Effector memory CD8-positive, alpha-beta T cell (primary cell): ENCODE measurements around the gene DIP2C.
"Not testable (repeated sequence)": the region's sequence is repeated elsewhere in the genome, so short reads cannot be mapped to it uniquely, and the experiment has no call there.

ENCODE experiments used
- ATAC-seq: fragments of 150-1000 bp; cut with Tn5 transposase; replicated peaks from 2 replicates; pipeline ENCODE4 v1.10.0; 2021; ENCODE audit warnings: mild to moderate bottlenecking, moderate library complexity
- DNase-seq, 3 experiments: peaks; one replicate each; pipeline ENCODE4 v3.0.0; 2021
- H3K27ac Mint-ChIP-seq, 2 donors: one replicate each; pipeline ENCODE4 v1.8.0; 2022; ENCODE audit warnings: mild to moderate bottlenecking in 2 of 2, mixed read lengths in 2 of 2, moderate library complexity in 2 of 2
- H3K27me3 Mint-ChIP-seq, 2 donors: one replicate each; pipeline ENCODE4 v1.8.0; 2022; ENCODE audit warnings: mixed read lengths in 2 of 2
- H3K36me3 Mint-ChIP-seq: one replicate; pipeline ENCODE4 v1.8.0; 2022; ENCODE audit warnings: mild to moderate bottlenecking, moderate library complexity, mixed read lengths; ENCODE audit not compliant: insufficient read depth
- H3K4me1 Mint-ChIP-seq, 2 donors: one replicate each; pipeline ENCODE4 v1.8.0; 2022; ENCODE audit warnings: low read depth in 2 of 2, mixed read lengths in 2 of 2
- H3K4me3 Mint-ChIP-seq, 2 donors: one replicate each; pipeline ENCODE4 v1.8.0; 2022; ENCODE audit warnings: mild to moderate bottlenecking in 2 of 2, mixed read lengths in 2 of 2, moderate library complexity in 2 of 2
- H3K9me3 Mint-ChIP-seq, 2 donors: one replicate each; pipeline ENCODE4 v1.8.0; 2022; ENCODE audit warnings: mixed read lengths in 2 of 2

The DIP2C gene

DNA sequence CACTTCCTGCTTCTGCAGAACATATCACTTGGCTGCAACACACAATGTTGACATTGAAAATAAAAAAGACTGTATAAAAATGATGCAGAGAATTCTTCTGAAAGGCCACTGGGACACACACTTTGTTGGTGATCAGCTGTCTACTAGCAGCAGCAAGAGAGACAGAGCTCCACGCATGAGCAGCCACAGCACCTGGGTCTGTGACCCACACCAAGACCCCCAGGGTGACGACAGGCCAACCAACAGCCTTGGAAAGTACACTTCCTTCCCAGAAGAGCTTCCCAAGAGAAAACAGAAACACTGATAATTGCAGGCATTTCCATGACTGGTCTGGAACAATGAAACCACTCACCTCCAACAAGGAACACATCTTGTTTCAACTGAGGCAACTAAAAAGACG is 239.0 kb downstream of the DIP2C start:
- no peaks in the 10 kb centered on the region for H3K9me3 Mint-ChIP-seq
- H3K4me3 Mint-ChIP-seq: peak overlapping the region; percentile 67 to 70
- peaks cover 28 to 38% of the 10 kb centered on the region in 2 donors for H3K4me1 Mint-ChIP-seq
- DNase-seq: no peak
- no peaks in the 10 kb centered on the region for H3K27me3 Mint-ChIP-seq
- H3K27ac Mint-ChIP-seq: peak overlapping the region; percentile 39 to 64
- no peak for ATAC-seq
- H3K36me3 Mint-ChIP-seq: no peaks in the 10 kb centered on the region

DNA sequence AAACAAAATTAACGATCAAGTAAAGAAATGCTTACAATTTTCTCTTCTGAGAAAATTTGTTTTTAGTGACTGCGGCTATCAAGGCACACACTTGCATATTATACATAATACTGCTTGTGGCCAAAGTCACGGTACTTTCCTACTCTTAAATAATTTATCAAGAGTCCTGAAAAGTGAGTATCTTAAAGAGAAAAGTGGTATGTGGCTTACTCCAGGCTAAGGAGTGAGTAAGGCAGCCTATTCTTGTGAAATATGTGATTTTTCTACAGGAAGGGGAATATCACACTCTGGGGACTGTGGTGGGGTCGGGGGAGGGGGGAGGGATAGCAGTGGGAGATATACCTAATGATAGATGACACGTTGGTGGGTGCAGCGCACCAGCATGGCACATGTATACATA is 240.1 kb downstream of the DIP2C start:
- peak overlapping the region; percentile 66 to 79 for H3K27ac Mint-ChIP-seq
- not testable (repeated sequence) for H3K36me3 Mint-ChIP-seq, H3K27me3 Mint-ChIP-seq, DNase-seq, ATAC-seq, H3K9me3 Mint-ChIP-seq, H3K4me3 Mint-ChIP-seq
- H3K4me1 Mint-ChIP-seq: peaks cover 28 to 37% of the 10 kb centered on the region in 2 donors

DNA sequence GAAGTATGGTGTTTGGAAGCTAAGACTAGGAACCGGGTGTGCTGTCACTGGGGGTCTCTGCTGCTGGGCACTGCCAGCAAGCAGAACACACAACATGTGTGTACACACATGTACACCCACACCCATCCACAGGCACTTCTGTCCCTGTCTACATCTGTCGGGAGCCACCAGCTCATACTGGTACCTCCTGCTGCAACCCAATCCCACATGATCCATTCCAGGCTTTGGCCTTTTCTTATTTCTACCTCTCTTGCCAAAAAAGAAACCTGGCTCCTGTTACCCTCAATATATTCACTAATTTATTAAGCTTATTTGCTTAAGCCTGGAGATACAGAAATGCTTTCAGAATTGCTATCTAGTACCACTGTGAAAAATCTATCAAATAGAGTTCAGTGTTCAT is 246.0 kb downstream of the DIP2C start:
- Mint-ChIP-seq H3K9me3 (no peaks in the 10 kb centered on the region), H3K36me3 (peaks cover 4% of the 10 kb centered on the region), H3K27ac (no peak overlapping the region), H3K4me1 (peaks cover 4 to 5% of the 10 kb centered on the region in 2 donors), H3K27me3 (peaks cover 0 to 9% of the 10 kb centered on the region in 2 donors), H3K4me3 (no peak overlapping the region)
- no peak for ATAC-seq
- DNase-seq: no peak

DNA sequence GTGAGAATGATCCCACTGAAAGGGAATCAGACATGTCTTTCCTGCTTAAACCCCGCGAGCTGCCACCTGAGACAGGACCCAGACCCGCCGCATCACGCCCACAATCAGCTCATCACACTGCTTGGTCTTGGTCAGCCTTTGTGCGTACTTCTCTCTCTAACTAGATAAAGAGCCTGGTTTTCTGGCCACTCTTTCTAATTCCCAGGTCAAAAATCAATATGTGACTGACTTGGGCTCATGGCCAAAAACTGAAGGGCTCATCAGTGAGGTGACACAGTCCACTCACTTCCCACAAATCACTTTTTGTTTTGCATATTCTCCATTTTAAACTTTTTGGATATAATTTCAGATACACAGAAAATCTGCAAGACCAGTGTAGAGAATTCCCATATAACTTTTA is 247.3 kb downstream of the DIP2C start:
- no peak overlapping the region for H3K27ac Mint-ChIP-seq
- H3K4me3 Mint-ChIP-seq: no peak overlapping the region
- H3K36me3 Mint-ChIP-seq: peaks cover 4% of the 10 kb centered on the region
- ATAC-seq: no peak
- DNase-seq: no peak
- H3K4me1 Mint-ChIP-seq: peaks cover 7 to 11% of the 10 kb centered on the region in 2 donors
- H3K27me3 Mint-ChIP-seq: peaks cover 0 to 9% of the 10 kb centered on the region in 2 donors
- peaks cover 0 to 4% of the 10 kb centered on the region in 2 donors for H3K9me3 Mint-ChIP-seq

DNA sequence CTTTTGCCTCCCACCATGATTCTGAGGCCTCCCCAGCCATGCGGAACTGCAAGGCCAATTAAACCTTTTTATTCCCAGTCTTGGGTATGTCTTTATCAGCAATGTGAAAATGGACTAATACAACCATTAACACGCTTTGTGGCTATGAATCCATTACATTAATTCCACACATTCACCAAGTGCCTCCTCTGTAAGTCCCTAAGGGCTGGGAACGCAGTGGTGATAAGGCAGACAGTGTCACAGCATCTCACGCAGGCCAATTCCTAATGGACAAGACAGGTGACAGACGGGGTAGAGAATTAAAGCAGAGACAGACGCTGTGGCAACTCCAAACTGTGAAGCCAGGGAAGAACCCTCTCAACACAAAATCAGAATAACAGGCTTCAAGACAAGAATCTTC is 247.8 kb downstream of the DIP2C start:
- Mint-ChIP-seq H3K4me3 (no peak overlapping the region), H3K27ac (no peak overlapping the region), H3K27me3 (peaks cover 0 to 9% of the 10 kb centered on the region in 2 donors)

DNA sequence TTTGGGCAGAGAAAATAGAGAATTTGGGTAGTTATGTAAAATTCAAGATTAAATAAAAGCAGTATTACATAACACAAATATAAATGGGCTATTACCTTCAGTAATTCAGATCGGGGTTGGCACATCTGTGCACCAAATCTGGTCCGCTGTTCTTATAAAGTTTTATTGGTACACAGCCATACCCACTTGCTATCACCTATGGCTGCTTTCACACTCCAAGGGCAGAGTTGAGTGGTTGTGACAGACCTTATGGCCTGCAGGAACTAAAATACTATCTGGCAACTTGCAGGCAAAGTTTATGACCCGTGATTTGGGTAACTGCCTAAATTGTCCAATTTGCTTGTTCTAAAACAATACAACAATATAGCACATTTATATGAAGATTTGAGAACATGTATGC is 249.3 kb downstream of the DIP2C start:
- Mint-ChIP-seq H3K4me1 (peaks cover 14 to 15% of the 10 kb centered on the region in 2 donors), H3K27me3 (peaks cover 0 to 9% of the 10 kb centered on the region in 2 donors), H3K9me3 (peaks cover 0 to 6% of the 10 kb centered on the region in 2 donors), H3K36me3 (peaks cover 4% of the 10 kb centered on the region), H3K27ac (no peak overlapping the region), H3K4me3 (no peak overlapping the region)
- ATAC-seq: no peak
- no peak for DNase-seq

More for the DNA sequence above, 247.8 kb downstream of the DIP2C start:
- Mint-ChIP-seq H3K36me3 (peaks cover 4% of the 10 kb centered on the region), H3K4me1 (peaks cover 11 to 14% of the 10 kb centered on the region in 2 donors), H3K9me3 (peaks cover 0 to 6% of the 10 kb centered on the region in 2 donors)
- DNase-seq (no peak), ATAC-seq (no peak)

DNA sequence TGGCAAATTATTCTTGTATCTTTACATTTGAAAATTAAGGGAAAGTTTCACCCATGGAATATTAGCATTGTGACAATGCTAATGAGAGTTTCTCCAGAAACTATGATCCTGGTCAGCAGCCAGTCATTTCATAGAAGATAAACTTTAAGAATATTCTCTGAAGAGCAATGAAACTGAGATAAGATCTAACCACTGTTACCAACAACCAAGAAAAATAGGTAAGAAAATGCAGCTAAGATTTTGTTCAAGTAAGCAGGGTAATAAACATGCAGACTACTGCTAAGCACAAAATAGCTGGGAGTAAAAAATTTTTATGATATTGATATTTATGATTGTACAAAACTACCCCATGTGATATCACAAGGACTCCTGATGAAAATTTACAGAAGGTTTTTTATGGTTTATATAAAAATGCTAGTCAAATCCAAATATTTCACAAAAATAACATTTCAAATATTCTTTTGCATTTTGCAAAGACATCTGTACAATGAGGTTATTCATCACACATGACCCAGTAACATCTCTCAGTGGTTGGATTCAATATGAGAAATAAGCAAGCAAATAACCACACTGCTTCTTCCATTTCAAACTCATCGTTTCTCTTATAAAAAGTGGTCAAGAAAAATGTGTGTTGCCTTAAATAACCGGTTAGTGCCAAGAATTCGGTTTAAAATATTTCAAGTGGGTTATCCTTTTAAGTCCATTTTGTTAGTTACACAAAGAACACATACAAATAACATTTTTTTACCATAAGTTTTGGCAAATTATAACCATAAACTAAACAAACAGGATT is 251.6 kb downstream of the DIP2C start:
- Mint-ChIP-seq H3K9me3 (peaks cover 0 to 6% of the 10 kb centered on the region in 2 donors), H3K4me3 (peak overlapping the region; percentile 61 to 78), H3K27ac (peak overlapping the region; percentile 81 to 87), H3K36me3 (peaks cover 4% of the 10 kb centered on the region), H3K4me1 (peaks cover 24% of the 10 kb centered on the region in 2 donors), H3K27me3 (no peaks in the 10 kb centered on the region)
- DNase-seq (no peak), ATAC-seq (peak; percentile 75)

DNA sequence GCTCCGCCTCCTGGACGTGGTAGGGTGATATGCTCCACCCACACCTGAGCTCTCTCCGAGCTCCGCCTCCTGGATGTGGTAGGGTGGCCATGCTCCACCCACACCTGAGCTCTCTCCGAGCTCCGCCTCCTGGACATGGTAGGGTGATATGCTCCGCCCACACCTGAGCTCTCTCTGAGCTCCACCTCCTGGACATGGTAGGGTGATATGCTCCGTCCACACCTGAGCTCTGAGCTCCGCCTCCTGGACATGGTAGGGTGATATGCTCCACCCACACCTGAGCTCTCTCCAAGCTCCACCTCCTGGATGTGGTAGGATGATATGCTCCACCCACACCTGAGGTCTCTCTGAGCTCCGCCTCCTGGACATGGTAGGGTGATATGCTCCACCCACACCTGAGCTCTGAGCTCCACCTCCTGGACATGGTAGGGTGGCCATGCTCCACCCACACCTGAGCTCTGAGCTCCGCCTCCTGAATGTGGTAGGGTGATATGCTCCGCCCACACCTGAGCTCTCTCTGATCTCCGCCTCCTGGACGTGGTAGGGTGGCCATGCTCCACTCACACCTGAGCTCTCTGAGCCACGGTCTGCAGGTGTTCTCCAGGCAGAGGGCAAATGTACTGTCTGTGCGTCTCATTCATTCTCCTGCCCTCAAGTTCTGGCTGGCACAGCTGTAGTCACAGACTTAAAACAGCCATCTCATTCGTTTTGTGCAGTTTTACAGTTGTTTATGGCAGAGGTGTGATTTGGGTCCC is 252.4 kb downstream of the DIP2C start:
- Mint-ChIP-seq H3K27ac (peak overlapping the region; percentile 81 to 87), H3K4me3 (peak overlapping the region; percentile 61 to 78), H3K27me3 (no peaks in the 10 kb centered on the region), H3K4me1 (peaks cover 24% of the 10 kb centered on the region in 2 donors), H3K36me3 (peaks cover 4% of the 10 kb centered on the region), H3K9me3 (peaks cover 0 to 6% of the 10 kb centered on the region in 2 donors)
- DNase-seq (no peak), ATAC-seq (peak; percentile 82)

DNA sequence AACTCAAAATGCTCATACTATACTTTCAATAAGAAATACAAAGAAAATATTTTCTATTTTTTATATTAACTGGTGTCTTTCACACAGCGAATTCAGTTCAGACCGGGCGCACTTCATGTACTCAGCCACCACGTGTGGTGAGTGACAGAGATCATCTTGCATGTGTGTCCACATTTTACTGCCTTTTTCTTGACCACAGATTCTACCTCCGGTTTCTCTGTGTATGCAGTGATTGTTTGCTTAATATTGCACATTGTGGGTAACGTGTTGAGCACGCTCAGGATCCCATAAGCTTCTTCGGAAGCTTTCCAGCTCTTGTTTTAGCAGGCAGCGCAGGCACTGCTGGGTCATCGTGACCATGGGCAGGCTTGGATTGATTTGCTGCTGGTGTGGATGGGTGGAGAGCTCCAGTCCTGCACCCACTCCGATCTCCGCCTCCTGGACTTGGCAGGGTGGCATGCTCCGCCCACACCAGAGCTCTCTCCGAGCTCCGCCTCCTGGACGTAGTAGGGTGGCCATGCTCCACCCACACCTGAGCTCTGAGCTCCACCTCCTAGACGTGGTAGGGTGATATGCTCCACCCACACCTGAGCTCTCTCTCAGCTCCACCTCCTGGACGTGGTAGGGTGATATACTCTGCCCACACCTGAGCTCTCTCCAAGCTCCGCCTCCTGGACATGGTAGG is 253.3 kb downstream of the DIP2C start:
- Mint-ChIP-seq H3K9me3 (peaks cover 0 to 6% of the 10 kb centered on the region in 2 donors), H3K27me3 (no peaks in the 10 kb centered on the region), H3K4me1 (peaks cover 24% of the 10 kb centered on the region in 2 donors), H3K27ac (no peak overlapping the region), H3K4me3 (no peak overlapping the region), H3K36me3 (peaks cover 4% of the 10 kb centered on the region)
- DNase-seq (no peak), ATAC-seq (no peak)

DNA sequence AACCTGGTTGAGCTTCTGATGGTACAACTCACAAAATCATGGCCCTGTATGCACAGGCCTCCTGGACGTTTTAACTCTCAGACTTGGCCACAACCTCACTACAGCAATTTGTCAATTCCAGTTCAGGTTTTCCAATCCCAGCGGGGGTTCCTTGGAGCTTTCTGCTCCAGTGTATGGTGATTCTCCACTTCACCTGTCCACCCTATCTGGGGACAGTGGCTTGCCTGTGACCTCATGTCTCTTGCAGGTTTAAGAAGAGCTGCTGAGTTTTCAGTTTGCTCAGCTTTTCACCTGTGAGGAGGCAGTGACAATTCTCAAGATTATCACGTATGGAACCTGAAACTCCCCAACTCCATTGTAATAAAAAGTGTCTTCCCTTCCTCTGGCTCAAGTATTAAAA is 254.1 kb downstream of the DIP2C start:
- Mint-ChIP-seq H3K27ac (peak overlapping the region in 1 of 2 donors; percentile 70), H3K4me1 (peaks cover 24% of the 10 kb centered on the region in 2 donors), H3K9me3 (peaks cover 0 to 6% of the 10 kb centered on the region in 2 donors), H3K27me3 (no peaks in the 10 kb centered on the region), H3K36me3 (peaks cover 4% of the 10 kb centered on the region), H3K4me3 (no peak overlapping the region)
- ATAC-seq (no peak), DNase-seq (no peak)

DNA sequence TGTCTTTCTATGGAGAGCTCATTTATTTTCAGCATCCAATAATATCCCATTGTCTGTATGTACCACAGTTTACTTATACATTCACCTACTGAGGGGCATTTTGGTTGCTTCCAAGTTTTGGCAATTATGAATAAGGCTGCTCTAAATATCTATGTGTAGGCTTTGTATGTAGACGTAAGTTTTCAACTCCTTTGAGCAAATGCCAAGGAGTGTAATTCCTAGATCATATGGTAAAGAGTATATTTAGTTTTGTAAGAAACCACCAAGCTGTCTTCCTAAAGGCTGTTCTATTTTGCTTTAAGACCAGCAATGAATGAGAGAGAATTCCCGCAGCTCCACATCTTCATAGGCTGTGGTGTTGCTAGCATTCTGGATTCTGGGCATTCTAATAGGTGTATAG is 259.8 kb downstream of the DIP2C start:
- peaks cover 11 to 12% of the 10 kb centered on the region in 2 donors for H3K4me1 Mint-ChIP-seq
- H3K9me3 Mint-ChIP-seq: no peaks in the 10 kb centered on the region
- H3K27ac Mint-ChIP-seq: peak overlapping the region in 1 of 2 donors; percentile 69
- no peak overlapping the region for H3K4me3 Mint-ChIP-seq
- no peaks in the 10 kb centered on the region for H3K27me3 Mint-ChIP-seq
- no peak for DNase-seq
- no peak for ATAC-seq
- H3K36me3 Mint-ChIP-seq: no peaks in the 10 kb centered on the region

DNA sequence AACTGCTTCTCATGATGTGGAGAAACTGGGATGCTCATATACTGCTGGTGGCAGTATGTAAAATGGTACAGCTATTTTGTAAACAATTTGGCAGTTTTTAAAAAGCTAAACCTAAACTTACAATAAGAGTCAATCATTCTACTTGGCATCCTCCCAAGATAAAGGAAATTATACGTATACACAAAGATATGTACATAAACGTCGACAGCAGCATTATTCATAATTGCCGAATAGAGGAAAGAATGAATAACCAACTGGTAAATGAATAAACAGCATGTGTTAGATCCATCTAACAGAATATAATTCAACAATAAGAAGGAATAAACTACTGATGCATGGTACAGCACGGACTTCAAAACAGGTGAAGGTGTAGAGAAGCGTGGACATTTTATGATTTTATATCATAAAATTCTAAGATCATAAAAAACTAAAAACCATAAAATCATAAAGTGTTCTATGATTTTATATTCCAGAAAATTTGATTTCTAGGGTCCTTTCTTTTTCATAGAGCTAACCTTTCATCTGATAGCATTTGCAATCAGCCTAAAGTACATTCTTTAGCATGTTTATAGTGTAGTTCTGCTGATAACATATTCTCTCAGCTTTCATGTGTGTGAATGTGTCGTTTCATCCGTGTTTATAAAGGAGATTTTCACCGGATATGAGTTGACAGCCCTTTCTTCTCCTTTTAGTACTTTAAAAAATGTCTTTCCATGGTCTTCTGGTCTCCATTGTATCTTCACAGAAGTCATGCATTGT is 261.5 kb downstream of the DIP2C start:
- Mint-ChIP-seq H3K4me1 (peaks cover 8% of the 10 kb centered on the region in 2 donors), H3K4me3 (no peak overlapping the region), H3K27ac (no peak overlapping the region), H3K36me3 (no peaks in the 10 kb centered on the region), H3K9me3 (no peaks in the 10 kb centered on the region), H3K27me3 (no peaks in the 10 kb centered on the region)
- ATAC-seq (no peak), DNase-seq (no peak)

DNA sequence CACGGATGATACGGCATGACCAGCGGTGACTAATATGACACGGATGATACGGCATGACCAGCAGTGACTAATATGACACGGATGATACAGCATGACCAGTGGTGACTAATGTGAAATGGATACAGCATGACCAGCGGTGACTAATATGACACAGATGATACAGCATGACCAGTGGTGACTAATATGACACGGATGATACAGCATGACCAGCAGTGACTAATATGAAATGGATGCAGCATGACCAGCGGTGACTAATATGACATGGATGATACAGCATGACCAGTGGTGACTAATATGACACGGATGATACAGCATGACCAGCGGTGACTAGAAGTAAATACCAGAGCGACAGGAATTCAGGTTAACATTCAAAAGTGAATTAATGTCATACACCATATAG is 264.1 kb downstream of the DIP2C start:
- ATAC-seq, DNase-seq, H3K9me3 Mint-ChIP-seq, H3K27ac Mint-ChIP-seq, H3K4me3 Mint-ChIP-seq, H3K36me3 Mint-ChIP-seq, H3K27me3 Mint-ChIP-seq, H3K4me1 Mint-ChIP-seq: not testable (repeated sequence)
